Activated CD4-positive, alpha-beta T cell treated with anti-CD3 and anti-CD28 coated beads, Interleukin-2, amount 10 ng/mL, durations not matched to agents 24 days and 14 days (primary cell): ENCODE results near the gene ADORA3. TPM values are rescaled to one million over a fixed set of nuclear protein-coding genes. Genes with fewer than 3 reads are reported as not detected.
"Not testable (repeated sequence)": the region's sequence is repeated elsewhere in the genome, so short reads cannot be mapped to it uniquely, and the experiment has no call there.

Experiments used
- DNase-seq: peaks from one replicate; pipeline ENCODE4 v3.0.0; 2022
- H3K27ac Mint-ChIP-seq: one replicate; pipeline ENCODE4 v1.8.0; 2022; ENCODE audit warnings: mild to moderate bottlenecking, mixed read lengths
- H3K27me3 Mint-ChIP-seq: one replicate; pipeline ENCODE4 v1.8.0; 2022; ENCODE audit warnings: mixed read lengths
- H3K36me3 Mint-ChIP-seq: one replicate; pipeline ENCODE4 v1.8.0; 2022; ENCODE audit warnings: low read depth, mild to moderate bottlenecking, mixed read lengths
- H3K4me1 Mint-ChIP-seq: one replicate; pipeline ENCODE4 v1.8.0; 2021; ENCODE audit warnings: mixed read lengths
- H3K4me3 Mint-ChIP-seq: one replicate; pipeline ENCODE4 v1.8.0; 2022; ENCODE audit warnings: mild to moderate bottlenecking, moderate library complexity, mixed read lengths
- H3K9me3 Mint-ChIP-seq: one replicate; pipeline ENCODE4 v1.8.0; 2021; ENCODE audit warnings: mixed read lengths
- intact Hi-C: fragments of 100-400 bp; cut with micrococcal nuclease; formaldehyde crosslinking; loops from one replicate; pipeline ENCODE4 v1.15.1; 2023
- total RNA-seq: library from RNA; stranded (reverse); gene quantifications from 2 replicates; pipeline ENCODE4 v1.2.3, GENCODE V29; 2022

ADORA3 gene
- total RNA-seq, result not detected in 2 replicates

DNA sequence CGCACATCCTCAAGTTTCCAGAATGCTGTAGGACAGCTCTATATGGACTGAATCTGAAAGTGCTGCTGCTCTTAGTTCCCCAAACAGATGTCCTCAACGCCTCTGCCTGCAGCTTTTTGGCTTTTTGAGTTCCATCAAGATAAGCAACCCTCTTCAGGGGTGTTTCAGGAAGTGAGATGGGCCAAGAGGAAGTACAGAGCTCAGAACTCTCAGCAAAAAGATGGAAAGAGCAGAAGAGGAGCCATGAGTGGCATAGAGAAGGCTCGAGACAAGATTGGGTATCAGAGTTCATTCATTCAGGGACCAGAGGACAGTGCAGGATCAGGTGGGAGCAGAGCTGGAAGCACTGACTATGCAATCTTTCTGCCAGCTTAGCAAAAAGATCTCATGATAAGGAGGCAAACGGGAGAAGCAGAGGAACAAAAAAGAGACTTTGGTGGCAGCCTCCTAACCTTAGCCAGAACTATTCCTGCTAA is at the start of gene ADORA3, which contains the start of gene TMIGD3:
TSS of gene ADORA3 (minus strand) at position 49 of the 476 bp plus-strand sequence. CDS start 279 bp downstream, outside the sequence.
TSS of gene TMIGD3 (minus strand) at position 49 of the 476 bp plus-strand sequence. CDS start 279 bp downstream, outside the sequence.
- Mint-ChIP-seq H3K9me3 (peaks cover 8% of the 10 kb centered on the region), H3K27me3 (peaks cover 2% of the 10 kb centered on the region), H3K4me3 (peak within 1 kb of the TSS; percentile 39), H3K4me1 (peaks cover 59% of the 10 kb centered on the region), H3K36me3 (no peaks in the 10 kb centered on the region), H3K27ac (peak within 1 kb of the TSS; percentile 51)
- intact Hi-C loops, result no loop called here
- peak; percentile 71 for DNase-seq

DNA sequence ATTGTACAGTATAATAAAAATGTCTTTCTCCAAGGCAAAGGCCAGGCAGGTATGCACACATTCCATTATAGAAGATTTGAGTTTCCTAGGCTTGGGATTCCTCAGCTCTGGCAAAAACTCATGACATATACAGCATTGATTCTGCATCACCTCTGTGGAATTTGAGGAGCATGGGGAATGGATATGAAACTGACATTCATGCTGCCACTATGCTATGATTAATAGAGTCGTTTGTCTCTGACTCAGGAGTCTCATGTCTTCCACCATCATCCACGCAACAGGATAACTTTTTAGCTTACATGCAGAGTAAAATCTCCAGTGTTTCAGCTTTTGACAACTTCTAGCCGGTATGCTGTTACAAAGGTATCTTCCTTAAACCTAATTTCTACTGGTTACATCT is 49.8 kb upstream of the ADORA3 start:
- no peak overlapping the region for H3K4me3 Mint-ChIP-seq
- H3K9me3 Mint-ChIP-seq, result no peaks in the 10 kb centered on the region
- no peak for DNase-seq
- no peaks in the 10 kb centered on the region for H3K36me3 Mint-ChIP-seq
- H3K27me3 Mint-ChIP-seq, result peaks cover 8% of the 10 kb centered on the region
- no peak overlapping the region for H3K27ac Mint-ChIP-seq
- peaks cover 1% of the 10 kb centered on the region for H3K4me1 Mint-ChIP-seq
- intact Hi-C loops, result no loop called here

GRCh38 chr1:111552587-111552986 is 49.2 kb upstream of the ADORA3 start:
- Mint-ChIP-seq H3K27me3 (peaks cover 10% of the 10 kb centered on the region), H3K9me3 (no peaks in the 10 kb centered on the region), H3K4me3 (no peak overlapping the region), H3K27ac (no peak overlapping the region), H3K36me3 (no peaks in the 10 kb centered on the region), H3K4me1 (peaks cover 1% of the 10 kb centered on the region)
- DNase-seq, result no peak
- intact Hi-C loops, result no loop called here

- Mint-ChIP-seq H3K4me1 (peaks cover 1% of the 10 kb centered on the region), H3K9me3 (no peaks in the 10 kb centered on the region), H3K36me3 (no peaks in the 10 kb centered on the region), H3K27me3 (peaks cover 10% of the 10 kb centered on the region), H3K27ac (no peak overlapping the region), H3K4me3 (no peak overlapping the region)
- no peak for DNase-seq
- intact Hi-C loops, result no loop called here
Measured at GRCh38 chr1:111551623-111552411, 48.4 kb upstream of the ADORA3 start.

DNA sequence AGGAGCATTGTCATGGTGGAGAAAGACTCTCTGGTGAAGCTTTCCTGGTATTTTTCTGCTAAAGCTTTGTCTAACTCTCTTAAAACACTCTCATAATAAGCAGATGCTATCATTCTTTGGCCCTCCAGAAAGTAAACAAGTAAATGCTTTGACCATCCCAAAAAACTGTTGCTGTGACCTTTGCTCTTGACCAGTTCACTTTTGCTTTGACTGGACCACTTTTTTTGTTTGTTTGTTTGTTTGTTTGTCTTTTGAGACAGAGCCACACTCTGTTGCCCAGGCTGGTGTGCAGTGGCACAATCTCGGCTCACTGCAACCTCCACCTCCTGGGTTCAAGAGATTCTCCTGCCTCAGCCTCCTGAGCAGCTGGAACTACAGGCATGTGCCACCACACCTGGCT is 44.4 kb upstream of the ADORA3 start:
- DNase-seq, H3K4me1 Mint-ChIP-seq, H3K36me3 Mint-ChIP-seq, intact Hi-C loops, H3K27ac Mint-ChIP-seq, H3K4me3 Mint-ChIP-seq: not testable (repeated sequence)
- Mint-ChIP-seq H3K27me3 (peaks cover 17% of the 10 kb centered on the region), H3K9me3 (peaks cover 13% of the 10 kb centered on the region)

GRCh38 chr1:111542187-111542586 is 38.8 kb upstream of the ADORA3 start:
- no peak overlapping the region for H3K27ac Mint-ChIP-seq

DNA sequence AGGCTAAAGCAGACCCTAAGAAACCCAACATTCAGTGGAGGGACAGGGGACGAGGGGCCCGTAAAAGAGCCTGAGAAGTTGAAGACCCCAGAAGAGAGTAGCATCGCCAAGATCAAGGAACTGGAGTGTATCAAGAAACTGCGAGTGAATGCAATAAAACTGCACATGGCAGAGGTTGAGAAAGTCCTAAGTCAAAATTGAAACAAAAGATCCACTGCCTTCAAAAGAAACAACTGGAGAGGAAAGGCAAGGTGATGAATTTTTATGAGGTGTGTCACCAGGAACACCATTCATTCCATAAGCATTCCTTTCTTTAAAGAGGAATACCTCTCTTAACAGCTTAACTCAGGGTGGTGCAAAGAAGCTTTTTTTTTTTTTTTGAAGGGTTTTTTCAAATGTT is 38.3 kb upstream of the ADORA3 start:
- peaks cover 2% of the 10 kb centered on the region for H3K36me3 Mint-ChIP-seq
- peaks cover 24% of the 10 kb centered on the region for H3K9me3 Mint-ChIP-seq
- H3K4me3 Mint-ChIP-seq, result no peak overlapping the region
- H3K27me3 Mint-ChIP-seq, result peaks cover 29% of the 10 kb centered on the region
- H3K4me1 Mint-ChIP-seq, result peaks cover 12% of the 10 kb centered on the region
- no peak overlapping the region for H3K27ac Mint-ChIP-seq
- intact Hi-C loops, result no loop called here
- DNase-seq, result no peak

More at GRCh38 chr1:111542187-111542586, 38.8 kb upstream of the ADORA3 start:
- H3K27me3 Mint-ChIP-seq, result peaks cover 28% of the 10 kb centered on the region
- DNase-seq, result no peak
- intact Hi-C loops, result no loop called here
- H3K4me1 Mint-ChIP-seq, result peaks cover 11% of the 10 kb centered on the region
- peaks cover 19% of the 10 kb centered on the region for H3K9me3 Mint-ChIP-seq
- H3K4me3 Mint-ChIP-seq, result no peak overlapping the region
- H3K36me3 Mint-ChIP-seq, result peaks cover 2% of the 10 kb centered on the region

DNA sequence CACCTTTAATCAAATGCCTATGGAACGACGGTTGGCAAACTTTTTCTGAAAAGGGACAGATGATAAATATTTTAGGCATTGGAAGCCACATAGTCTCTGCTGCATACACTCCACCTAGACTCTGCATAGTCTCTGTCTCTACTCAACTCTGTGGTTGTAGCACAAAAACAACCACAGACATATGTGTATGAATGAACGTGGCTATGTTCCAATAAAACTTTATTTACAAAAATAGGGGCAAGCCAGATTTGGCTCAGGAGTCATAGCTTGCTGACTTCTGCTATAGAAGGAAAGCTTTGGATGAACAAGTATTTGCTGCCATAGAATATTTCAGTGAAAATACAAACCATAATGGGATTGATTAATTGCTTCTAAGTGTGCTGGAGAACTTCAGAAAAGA is 37.5 kb upstream of the ADORA3 start:
- peaks cover 28% of the 10 kb centered on the region for H3K9me3 Mint-ChIP-seq
- H3K4me3 Mint-ChIP-seq, result no peak overlapping the region
- no peak for DNase-seq
- no peak overlapping the region for H3K27ac Mint-ChIP-seq
- intact Hi-C loops, result no loop called here
- no peaks in the 10 kb centered on the region for H3K36me3 Mint-ChIP-seq
- peaks cover 13% of the 10 kb centered on the region for H3K4me1 Mint-ChIP-seq
- peaks cover 26% of the 10 kb centered on the region for H3K27me3 Mint-ChIP-seq

- Mint-ChIP-seq H3K27ac (peak overlapping the region; percentile 39), H3K9me3 (peaks cover 19% of the 10 kb centered on the region), H3K27me3 (peaks cover 21% of the 10 kb centered on the region), H3K36me3 (no peaks in the 10 kb centered on the region), H3K4me3 (no peak overlapping the region), H3K4me1 (peaks cover 13% of the 10 kb centered on the region)
- intact Hi-C loops, result no loop called here
- no peak for DNase-seq
Measured at GRCh38 chr1:111538343-111539025, 35.1 kb upstream of the ADORA3 start.

DNA sequence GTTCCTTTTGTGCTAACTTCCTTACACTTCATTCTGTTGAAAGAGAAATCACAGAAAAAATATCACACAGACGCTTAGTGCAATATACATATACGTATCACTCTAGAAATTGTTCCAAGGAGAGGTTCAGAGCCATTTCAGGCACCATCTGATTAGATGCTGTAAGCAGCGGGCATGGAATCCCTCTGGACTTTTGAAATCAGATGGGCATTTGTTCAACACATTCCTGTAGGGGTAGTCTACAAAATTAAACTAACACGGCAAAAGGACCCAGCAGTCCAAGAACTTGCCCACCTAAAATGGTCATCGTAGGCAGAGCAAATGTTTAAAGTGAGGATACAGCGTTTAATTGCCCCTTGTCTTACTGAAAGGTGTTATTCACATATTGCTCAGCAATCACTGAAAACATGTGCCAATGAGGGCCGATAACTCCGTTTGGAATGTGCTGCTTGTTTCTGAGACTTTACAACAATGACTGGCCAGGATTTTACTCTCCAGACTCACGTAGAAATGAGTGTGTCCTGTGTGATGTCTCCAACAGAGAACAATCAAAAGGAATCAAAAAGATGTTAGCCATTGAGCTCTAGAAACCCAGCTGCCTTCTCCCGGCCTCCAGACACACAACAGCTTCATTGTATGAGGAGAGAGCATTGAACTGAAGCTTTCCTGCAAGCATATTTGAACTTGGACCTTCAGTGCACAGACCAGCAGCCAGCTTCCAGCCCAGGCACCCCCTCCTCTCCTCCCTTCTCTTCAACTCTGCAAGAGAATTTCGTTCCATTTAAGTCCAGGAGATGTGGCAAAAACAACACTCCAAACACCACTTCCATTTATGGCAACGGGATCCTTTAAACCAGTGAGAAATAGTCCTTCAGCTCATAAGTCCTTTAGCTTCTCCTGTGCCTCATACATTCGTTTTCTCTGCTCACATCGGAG is 32.1 kb upstream of the ADORA3 start:
- H3K27me3 Mint-ChIP-seq, result peaks cover 10% of the 10 kb centered on the region
- H3K9me3 Mint-ChIP-seq, result peaks cover 11% of the 10 kb centered on the region
- no peaks in the 10 kb centered on the region for H3K36me3 Mint-ChIP-seq
- no peak overlapping the region for H3K27ac Mint-ChIP-seq
- H3K4me1 Mint-ChIP-seq, result peaks cover 9% of the 10 kb centered on the region
- DNase-seq, result no peak
- no peak overlapping the region for H3K4me3 Mint-ChIP-seq
- intact Hi-C loops, result no loop called here

DNA sequence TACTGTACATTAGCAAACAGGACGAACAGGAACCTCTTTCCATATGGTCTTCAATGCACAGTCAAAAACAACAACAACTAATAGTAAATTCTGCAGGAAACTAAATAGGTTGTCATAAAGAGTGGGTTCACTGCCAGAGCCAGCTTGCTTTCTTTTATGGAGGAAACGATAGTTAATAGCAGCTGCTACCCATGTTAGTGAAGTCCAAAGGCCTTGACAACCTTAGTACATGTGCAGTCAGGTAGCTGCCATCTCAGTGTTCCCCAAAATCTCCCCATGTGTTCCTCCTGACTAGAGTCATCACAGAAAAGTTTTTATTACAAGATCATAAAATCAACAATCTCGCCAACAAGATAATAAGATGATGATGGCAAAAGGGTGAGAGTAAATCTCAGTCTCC is 16.6 kb upstream of the ADORA3 start:
- Mint-ChIP-seq H3K9me3 (peaks cover 2% of the 10 kb centered on the region), H3K4me1 (peaks cover 25% of the 10 kb centered on the region), H3K36me3 (peaks cover 2% of the 10 kb centered on the region), H3K27me3 (peaks cover 2% of the 10 kb centered on the region), H3K27ac (no peak overlapping the region), H3K4me3 (no peak overlapping the region)
- intact Hi-C loops, result no loop called here
- peak; percentile 23 for DNase-seq

DNA sequence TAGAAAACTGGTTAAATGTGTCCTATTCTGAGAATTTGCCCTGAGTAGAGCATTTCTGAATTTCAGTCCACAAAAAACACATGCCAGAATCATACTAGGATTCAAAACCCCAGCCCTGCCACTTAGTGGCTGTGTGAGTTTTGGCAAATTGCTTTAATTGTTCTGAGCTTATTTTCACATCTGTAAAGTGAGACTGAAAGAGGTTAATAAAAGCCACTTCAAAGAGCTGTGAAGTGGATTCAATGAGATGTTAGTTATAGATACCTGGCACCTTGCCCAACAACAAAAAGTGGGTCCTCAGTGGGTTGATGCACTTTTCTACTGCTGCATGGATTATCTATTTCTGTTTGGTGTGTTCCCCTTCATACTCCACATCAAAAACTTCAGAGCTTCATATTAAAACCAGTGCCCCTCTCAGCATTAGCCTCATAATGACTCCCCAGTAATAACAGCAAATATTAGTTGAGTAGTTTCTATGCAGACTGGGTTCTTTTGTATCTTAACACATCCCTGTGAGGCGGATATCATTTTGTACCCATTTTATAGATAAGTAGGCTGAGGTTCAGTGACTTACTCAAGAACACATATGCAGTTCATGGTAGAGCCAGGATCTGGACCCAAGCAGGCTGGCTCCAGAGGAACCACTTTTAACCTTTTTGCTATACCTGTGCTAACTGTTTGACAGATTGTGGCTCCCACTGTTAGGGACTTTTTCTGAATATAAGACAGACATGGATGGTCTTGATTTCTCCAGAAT is 14.2 kb upstream of the ADORA3 start:
- intact Hi-C loops, result loop anchor here (1.0 kb wide), 1 partner anchor 76 kb away; no protein-coding TSS in a partner anchor
- Mint-ChIP-seq H3K36me3 (no peaks in the 10 kb centered on the region), H3K27me3 (no peaks in the 10 kb centered on the region), H3K27ac (peak overlapping the region; percentile 70), H3K4me1 (peaks cover 42% of the 10 kb centered on the region), H3K4me3 (peak overlapping the region; percentile 36), H3K9me3 (peaks cover 3% of the 10 kb centered on the region)
- peak; percentile 76 for DNase-seq
